A673 (cell line): Measurements from ENCODE around the gene ASB16. TPM values are rescaled to one million over a fixed set of nuclear protein-coding genes. Genes with fewer than 3 reads are reported as not detected.

Experiments used
- BruUV-seq: library from RNA; stranded (reverse); fragments of 400-500 nt; replicated peaks from 2 replicates; lab custom pipeline; 2021; lab: Mats Ljungman, UMichigan
- CTCF ChIA-PET: fragments of 300-600 bp; sonication (Branson Sonifier 250); formaldehyde crosslinking; loops from one replicate; lab custom pipeline; 2022; ENCODE audit warnings: antibody characterized with exemption; lab: Charles Lee
- POLR2A ChIA-PET: fragments of 300-600 bp; sonication (Branson Sonifier 250); formaldehyde crosslinking; loops from one replicate; lab custom pipeline; 2022; ENCODE audit warnings: antibody characterized with exemption; ENCODE audit not compliant: low non-redundant PET; lab: Charles Lee
- DNase-seq: peaks from one replicate; pipeline ENCODE4 v3.0.0-alpha.2; 2015; ENCODE audit warnings: low spot score
- H3K27ac ChIP-seq: fragments of 200-600 bp; sonication (generic); 2 replicates; pipeline ENCODE4 v1.5.1; 2016; ENCODE audit warnings: mixed run types, low read depth, mild to moderate bottlenecking, mixed read lengths, antibody characterized with exemption, low read length; ENCODE audit not compliant: poor library complexity, severe bottlenecking
- H3K27me3 ChIP-seq: fragments of 200-600 bp; sonication (generic); replicated peaks from 2 replicates; pipeline ENCODE4 v1.6.1; 2017; ENCODE audit warnings: mixed run types, low read depth, mild to moderate bottlenecking, mixed read lengths, antibody characterized with exemption, low read length; ENCODE audit not compliant: insufficient read depth, poor library complexity
- H3K36me3 ChIP-seq: fragments of 200-600 bp; sonication (generic); 2 replicates; pipeline ENCODE4 v1.6.1; 2016; ENCODE audit warnings: mixed run types, mild to moderate bottlenecking, mixed read lengths, antibody characterized with exemption, low read length; ENCODE audit not compliant: insufficient read depth, poor library complexity, severe bottlenecking
- H3K4me1 ChIP-seq: fragments of 200-600 bp; sonication (generic); 2 replicates; pipeline ENCODE4 v1.6.1; 2017; ENCODE audit warnings: mixed run types, mild to moderate bottlenecking, mixed read lengths, antibody characterized with exemption, low read length; ENCODE audit not compliant: insufficient read depth, poor library complexity, severe bottlenecking
- H3K4me3 ChIP-seq: fragments of 200-600 bp; sonication (generic); 2 replicates; pipeline ENCODE4 v1.5.1; 2016; ENCODE audit warnings: low read depth, mixed run types, mild to moderate bottlenecking, mixed read lengths, low read length; ENCODE audit not compliant: poor library complexity, severe bottlenecking
- H3K9me3 ChIP-seq: fragments of 200-600 bp; sonication (generic); 2 replicates; pipeline ENCODE4 v1.6.1; 2016; ENCODE audit warnings: mixed run types, low read depth, mild to moderate bottlenecking, mixed read lengths, antibody characterized with exemption, low read length; ENCODE audit not compliant: poor library complexity, severe bottlenecking
- EZH2 ChIP-seq: fragments of 200-600 bp; sonication (generic); IDR thresholded peaks from 2 replicates; pipeline ENCODE4 v1.6.1; 2017; ENCODE audit warnings: borderline replicate concordance, low read depth, mild to moderate bottlenecking, mixed read lengths, antibody characterized with exemption, low read length; ENCODE audit not compliant: poor library complexity, severe bottlenecking
- intact Hi-C: fragments of 100-400 bp; cut with micrococcal nuclease; formaldehyde crosslinking; loops from one replicate; pipeline ENCODE4 v1.10.0; 2022; ENCODE audit not compliant: unreplicated experiment
- total RNA-seq: library from RNA; stranded (reverse); gene quantifications from 2 replicates; pipeline ENCODE4 v1.2.3, GENCODE V29; 2021
- TF ChIP-seq, protein P1 (sequence below): fragments of 300-800, 200-600 bp; sonication (generic); conservative IDR thresholded peaks from 2 replicates; pipeline ENCODE4 v1.5.1; 2017; ENCODE audit warnings: low read depth, mild to moderate bottlenecking, antibody characterized with exemption, low read length, moderate library complexity, mixed read lengths

Gene ASB16
- total RNA-seq, 1 experiment from 2014 or later = 0.17 TPM

DNA sequence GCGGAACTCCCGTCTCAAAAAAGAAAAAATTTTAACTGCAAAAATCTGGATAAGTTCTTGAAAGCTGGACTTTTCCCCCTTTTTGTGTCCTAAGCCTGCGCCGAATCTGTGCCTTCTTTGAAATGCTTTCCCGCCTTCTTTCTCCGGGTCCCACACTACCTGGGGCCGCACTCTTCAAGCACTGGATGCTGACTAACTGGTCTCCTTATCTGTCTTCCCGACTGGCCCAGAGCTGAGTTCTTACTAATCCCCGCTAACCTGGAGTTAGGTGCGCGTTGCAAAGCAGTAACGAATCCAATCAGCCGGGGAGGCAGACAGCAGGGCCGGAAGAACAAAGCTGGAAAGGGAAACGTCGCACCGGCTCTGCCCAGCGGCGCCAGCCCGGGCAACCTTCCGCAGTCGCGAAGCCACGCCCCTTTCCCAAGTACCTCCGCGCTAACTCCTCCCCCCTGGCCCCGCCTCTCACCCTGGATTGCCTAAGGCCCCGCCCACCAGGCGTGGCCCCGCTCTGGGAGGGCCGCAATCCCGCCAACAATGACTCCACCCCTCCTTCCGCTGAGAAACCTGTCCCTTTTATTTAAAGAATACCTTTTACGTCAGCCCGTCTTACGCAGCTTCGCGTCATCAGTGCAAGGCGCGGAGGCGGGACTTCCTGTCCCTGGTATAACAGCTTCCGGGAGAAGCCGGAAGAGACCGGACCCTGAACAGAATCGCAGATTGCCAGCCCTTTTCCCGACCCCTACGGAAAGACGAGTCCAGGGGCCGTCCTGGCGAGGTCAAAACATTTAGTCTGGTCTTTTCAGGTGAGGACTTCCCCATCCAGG, 16.0 kb downstream of the ASB16 start, which contains the start of gene TMUB2:
Gene TMUB2, plus strand, starts transcription at position 666 of the 824 bp plus-strand sequence. CDS start 737 bp downstream, outside the sequence.
- Histone ChIP-seq H3K36me3 (no peaks in the 10 kb centered on the region), H3K4me1 (peaks cover 9% of the 10 kb centered on the region), H3K9me3 (no peaks in the 10 kb centered on the region), H3K4me3 (peak within 1 kb of the TSS; percentile 80), H3K27ac (peak within 1 kb of the TSS; percentile 91), H3K27me3 (no peaks in the 10 kb centered on the region)
- intact Hi-C loops = no loop called here
- peak; percentile 96 for DNase-seq
- TSS peak; percentile 65 for BruUV-seq
- POLR2A ChIA-PET = interaction anchor here (0.6 to 0.7 kb wide), 2 partner anchors 49 to 178 kb away, joined by 3 read pairs; no protein-coding TSS in a partner anchor
- CTCF ChIA-PET = interaction anchor here (0.5 to 0.7 kb wide), 3 partner anchors 81 to 471 kb away, joined by 4 to 6 read pairs (median 5); no protein-coding TSS in a partner anchor
- no peak for TF ChIP-seq EZH2
- TF ChIP-seq, protein P1, sequence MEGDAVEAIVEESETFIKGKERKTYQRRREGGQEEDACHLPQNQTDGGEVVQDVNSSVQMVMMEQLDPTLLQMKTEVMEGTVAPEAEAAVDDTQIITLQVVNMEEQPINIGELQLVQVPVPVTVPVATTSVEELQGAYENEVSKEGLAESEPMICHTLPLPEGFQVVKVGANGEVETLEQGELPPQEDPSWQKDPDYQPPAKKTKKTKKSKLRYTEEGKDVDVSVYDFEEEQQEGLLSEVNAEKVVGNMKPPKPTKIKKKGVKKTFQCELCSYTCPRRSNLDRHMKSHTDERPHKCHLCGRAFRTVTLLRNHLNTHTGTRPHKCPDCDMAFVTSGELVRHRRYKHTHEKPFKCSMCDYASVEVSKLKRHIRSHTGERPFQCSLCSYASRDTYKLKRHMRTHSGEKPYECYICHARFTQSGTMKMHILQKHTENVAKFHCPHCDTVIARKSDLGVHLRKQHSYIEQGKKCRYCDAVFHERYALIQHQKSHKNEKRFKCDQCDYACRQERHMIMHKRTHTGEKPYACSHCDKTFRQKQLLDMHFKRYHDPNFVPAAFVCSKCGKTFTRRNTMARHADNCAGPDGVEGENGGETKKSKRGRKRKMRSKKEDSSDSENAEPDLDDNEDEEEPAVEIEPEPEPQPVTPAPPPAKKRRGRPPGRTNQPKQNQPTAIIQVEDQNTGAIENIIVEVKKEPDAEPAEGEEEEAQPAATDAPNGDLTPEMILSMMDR = no peak

DNA sequence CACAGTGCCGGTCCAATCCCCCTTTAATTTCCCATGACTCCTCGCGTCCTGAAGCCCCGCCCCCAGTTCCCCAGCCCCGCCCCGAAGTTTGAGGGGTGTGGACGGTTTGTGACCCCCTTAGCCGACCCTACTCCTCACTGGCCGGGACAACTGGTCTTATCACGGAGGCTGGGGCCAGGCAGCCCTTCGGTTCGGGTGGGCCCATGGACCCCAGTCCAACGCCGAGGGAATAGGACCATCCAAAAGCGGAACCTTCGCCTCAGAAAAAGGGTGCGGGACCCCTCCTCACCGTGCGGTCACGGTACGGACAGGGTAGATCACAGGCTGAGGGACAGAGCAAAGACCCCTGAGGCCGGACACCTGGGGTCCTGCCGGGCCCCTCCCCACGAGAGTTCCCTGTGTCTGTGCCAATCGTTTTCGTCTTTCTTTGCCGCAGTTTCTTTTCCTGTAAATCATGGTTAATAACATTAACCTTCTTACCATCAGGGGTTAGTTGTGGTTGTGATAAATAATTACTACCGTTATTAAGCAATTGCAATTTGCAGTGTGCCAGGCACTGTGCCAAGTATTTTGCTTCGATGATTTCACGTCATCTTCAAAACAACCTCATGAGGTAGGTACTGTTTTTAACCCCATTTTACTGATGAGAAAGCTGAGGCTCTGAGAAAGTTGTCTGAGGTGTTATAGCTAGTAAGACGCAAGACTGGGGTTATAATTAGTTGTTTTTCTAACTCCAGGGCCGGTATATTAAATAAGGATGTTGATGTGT, 16.8 kb downstream of the ASB16 start:
- no TSS peak for BruUV-seq
- CTCF ChIA-PET = no interaction called here
- TF ChIP-seq EZH2 = no peak
- TF ChIP-seq, protein P1 = no peak
- H3K27ac ChIP-seq = peak overlapping the region; percentile 89
- no peaks in the 10 kb centered on the region for H3K9me3 ChIP-seq
- DNase-seq = no peak
- H3K36me3 ChIP-seq = no peaks in the 10 kb centered on the region
- intact Hi-C loops = no loop called here
- peak overlapping the region; percentile 80 for H3K4me3 ChIP-seq
- H3K4me1 ChIP-seq = peaks cover 9% of the 10 kb centered on the region
- POLR2A ChIA-PET = interaction anchor here (0.6 to 0.7 kb wide), 2 partner anchors 50 to 179 kb away, joined by 3 read pairs; no protein-coding TSS in a partner anchor
- no peaks in the 10 kb centered on the region for H3K27me3 ChIP-seq

DNA sequence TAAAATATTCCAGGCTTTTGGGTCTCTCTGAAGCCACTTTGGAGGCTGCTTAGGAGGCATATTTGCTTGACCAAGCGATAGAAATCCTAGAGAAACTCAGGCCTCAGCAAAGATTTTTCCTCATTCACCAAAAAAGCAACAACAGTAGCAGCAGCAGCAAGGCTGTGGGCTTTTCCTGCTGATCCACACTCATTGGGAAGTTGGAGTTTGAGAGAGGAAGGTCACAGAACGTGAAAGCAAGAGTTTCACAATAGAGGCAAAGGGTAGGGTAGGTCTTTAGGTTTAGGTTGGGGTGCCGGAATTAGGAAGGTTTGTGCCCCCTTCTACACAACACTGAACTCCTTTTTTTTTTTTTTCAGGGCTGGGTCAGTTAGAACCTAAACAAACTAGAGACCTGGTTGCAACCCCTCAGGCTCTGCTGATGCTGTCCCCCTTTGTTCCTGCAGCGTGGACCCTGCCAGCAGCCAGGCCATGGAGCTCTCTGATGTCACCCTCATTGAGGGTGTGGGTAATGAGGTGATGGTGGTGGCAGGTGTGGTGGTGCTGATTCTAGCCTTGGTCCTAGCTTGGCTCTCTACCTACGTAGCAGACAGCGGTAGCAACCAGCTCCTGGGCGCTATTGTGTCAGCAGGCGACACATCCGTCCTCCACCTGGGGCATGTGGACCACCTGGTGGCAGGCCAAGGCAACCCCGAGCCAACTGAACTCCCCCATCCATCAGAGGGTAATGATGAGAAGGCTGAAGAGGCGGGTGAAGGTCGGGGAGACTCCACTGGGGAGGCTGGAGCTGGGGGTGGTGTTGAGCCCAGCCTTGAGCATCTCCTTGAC, 18.3 kb downstream of the ASB16 start:
- Histone ChIP-seq H3K27me3 (no peaks in the 10 kb centered on the region), H3K4me1 (peaks cover 9% of the 10 kb centered on the region), H3K4me3 (no peak overlapping the region), H3K36me3 (peaks cover 2% of the 10 kb centered on the region), H3K9me3 (no peaks in the 10 kb centered on the region), H3K27ac (no peak overlapping the region)
- intact Hi-C loops = no loop called here
- no TSS peak for BruUV-seq
- CTCF ChIA-PET = no interaction called here
- POLR2A ChIA-PET = no interaction called here
- TF ChIP-seq, protein P1 = no peak
- TF ChIP-seq EZH2 = no peak
- no peak for DNase-seq
